NCI-H345 treated with DMSO at 0.1 percent for 48 hours (cell line): Measurements from ENCODE around the gene FAM163A.
"Not testable (repeated sequence)": the region's sequence is repeated elsewhere in the genome, so short reads cannot be mapped to it uniquely, and the experiment has no call there.

ENCODE experiments used
- DNase-seq: peaks from one replicate; lab custom pipeline; 2025; ENCODE audit not compliant: unreplicated experiment; lab: John Stamatoyannopoulos, UW

The FAM163A gene

DNA sequence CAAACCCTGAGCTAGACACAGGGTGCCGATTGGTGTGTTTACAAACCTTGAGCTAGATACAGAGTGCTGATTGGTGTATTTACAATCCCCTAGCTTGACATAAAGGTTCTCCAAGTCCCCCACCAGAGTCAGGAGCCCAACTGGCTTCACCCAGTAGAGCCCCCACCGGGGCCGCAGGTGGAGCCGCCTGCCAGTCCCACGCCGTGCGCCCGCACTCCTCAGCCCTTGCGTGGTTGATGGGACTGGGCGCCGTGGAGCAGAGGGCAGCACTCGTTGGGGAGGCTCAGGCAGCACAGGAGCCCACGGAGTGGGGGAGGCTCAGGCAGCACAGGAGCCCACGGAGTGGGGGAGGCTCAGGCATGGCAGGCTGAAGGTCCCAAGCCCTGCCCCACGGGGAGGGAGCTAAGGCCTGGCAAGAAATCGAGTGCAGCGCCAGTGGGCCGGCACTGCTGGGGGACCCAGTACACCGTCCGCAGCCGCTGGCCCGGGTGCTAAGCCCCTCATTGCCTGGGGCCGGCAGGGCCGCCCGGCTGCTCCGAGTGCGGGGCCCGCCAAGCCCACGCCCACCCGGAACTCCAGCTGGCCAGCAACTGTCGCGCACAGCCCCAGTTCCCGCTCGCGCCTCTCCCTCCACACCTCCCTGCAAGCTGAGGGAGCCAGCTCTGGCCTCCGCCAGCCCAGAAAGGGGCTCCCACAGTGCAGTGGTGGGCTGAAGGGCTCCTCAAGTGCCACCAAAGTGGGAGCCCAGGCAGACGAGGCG, 93.8 kb downstream of the FAM163A start:
- not testable (repeated sequence) for DNase-seq

DNA sequence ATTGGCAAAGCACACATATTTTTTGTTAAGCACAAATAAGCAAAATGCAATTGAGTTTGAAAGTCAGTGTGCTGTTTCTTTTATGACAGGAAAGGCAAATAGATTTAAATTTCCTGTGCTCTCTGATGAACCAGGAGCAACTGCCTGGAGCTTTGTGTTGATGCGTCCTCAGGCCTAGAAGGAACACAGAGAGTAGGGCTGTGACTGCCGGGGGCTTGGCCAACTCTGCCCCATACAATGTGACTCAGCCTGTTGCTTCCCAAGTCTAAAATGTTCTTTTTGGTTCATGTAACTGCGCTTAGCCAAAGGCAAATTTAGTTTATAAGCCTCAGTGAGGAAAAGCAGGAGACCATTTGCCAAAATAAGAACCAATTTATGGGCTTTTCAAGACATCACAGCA, 97.0 kb downstream of the FAM163A start:
- DNase-seq = no peak

DNA sequence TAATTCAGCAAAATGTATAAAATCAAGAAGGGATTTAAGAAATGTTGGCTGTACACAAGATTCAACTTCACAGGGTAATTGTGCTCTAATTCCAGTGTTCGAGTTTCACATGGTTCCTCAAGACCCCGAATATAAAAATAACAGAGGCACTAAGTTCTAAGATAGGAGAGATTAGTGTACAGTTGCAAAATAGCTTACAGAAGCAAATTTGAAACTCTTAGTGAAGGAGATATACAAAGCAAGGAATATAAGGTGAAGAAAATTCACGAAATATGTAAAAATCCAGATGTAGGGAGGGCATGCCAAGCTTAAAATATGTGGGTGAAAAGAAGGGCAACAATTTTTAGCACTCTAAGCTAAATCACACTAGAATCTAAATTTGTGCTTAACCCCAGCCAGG, 105.1 kb downstream of the FAM163A start:
- DNase-seq = no peak

DNA sequence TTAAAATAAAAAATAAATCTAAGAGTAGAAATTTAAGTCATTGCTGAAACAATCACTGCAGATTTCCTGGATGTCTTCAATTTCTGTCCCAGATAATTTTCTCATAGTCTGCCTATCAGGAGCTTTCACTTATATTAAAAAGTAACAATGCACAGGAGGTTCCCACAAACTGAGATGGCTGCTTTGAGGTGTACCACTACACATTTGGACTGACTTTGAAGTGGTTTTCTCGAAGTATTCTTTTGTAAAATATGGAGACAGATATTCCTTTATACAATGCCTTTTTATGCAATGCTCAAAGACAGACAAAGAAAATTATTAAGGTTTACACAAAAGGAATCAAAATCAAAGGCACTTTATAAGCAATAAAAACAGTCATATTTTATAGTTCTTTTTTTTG, 110.0 kb downstream of the FAM163A start:
- DNase-seq = no peak

DNA sequence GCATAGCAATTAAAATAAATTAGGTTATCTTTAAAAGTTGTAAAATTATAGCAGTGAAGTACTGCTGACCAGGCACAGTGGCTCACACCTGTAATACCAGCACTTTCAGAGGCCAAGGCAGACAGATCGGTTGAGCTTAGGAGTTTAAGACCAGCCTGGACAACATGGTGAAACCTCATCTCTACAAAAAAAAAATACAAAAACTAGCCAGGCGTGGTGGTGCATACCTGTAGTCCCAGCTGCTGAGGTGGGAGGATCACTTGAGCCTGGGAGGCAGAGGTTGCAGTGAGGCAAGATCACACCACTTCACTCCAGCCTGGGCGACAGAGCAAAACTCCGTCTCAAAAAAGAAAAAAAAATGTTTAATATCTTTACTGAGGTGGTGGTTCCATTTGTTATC, 112.7 kb downstream of the FAM163A start:
- DNase-seq = not testable (repeated sequence)

DNA sequence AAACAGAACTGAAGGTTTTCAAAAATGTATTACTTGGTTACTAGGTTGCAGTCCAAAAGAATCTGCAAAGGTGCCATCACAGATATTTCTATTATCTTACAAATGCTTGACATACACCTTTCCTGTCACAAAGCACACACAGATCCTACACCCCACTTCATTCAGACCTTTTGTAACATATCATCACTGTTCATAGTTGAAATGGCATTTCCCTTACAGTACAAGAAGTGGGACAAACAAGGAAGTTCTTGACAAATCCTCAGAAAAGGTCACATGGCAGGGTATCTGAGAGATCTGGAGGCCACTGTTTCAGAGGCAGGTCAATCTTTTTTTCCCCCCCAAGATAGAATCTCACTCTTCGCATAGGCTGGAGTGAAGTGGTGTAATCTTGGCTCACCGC, 113.2 kb downstream of the FAM163A start:
- DNase-seq = no peak

DNA sequence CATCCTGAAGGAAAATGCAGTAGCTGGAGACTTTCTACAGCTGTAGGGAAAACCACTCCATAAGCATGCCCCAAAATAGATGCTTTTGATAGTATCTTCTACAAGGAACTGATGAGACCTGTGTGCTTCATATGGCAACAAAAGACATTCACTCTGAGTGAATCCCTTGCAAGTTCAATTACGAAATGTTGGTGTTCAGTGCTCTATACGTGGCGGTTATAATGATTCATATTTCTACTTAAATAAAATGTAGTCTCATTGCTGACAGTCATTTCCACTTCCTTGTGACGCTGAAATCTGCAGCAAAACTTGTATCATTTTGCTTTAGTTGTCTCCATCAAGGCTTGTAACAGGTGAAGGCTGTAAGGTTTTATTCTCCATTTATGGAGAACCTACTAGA, 113.9 kb downstream of the FAM163A start:
- DNase-seq = no peak

DNA sequence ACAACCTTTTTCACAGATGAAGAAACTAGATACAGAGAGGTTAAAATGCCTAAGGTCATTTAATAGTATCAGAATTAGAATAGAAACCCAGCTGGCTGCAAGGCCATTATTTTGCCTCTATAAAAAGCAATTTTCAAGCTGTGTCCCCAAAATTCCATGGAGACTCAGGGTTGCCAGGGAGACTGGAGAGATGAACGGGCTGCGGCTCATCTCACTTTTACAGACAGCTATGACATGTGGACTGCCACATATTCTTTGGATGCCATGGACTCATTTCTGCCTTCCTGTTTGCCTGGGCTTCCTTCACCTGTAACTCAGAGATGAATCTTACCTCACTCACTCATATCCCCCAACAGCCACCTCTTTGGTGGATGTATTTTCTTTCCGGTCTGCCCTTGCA, 117.6 kb downstream of the FAM163A start:
- DNase-seq = no peak

DNA sequence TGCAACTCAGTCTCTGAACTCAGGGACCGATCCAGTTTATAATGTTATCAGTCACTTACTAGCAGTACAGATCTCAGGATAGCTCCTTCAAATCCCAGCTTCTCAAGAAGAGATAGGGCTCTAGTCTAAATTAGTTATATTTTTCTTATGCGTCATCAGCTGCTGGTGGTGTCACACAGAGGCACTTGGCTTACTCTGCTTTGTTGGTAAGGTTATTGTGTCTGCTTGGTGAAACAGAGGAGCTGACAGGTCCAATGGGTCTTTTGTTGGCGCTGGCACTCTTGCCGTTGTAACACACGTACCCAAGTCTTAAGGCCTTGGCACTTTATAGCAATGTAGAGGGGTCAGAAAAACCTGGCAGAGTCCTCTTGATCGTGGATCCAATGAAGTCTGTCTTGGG, 122.3 kb downstream of the FAM163A start:
- DNase-seq = no peak
